H1 (cell line): ENCODE data around the gene CDK9.

Experiments used
- CTCF ChIP-seq, 3 experiments: IDR thresholded peaks; 1 replicate in 2 of 3; 2 replicates in 1 of 3; pipeline versions ENCODE4 v1.5.1 to v1.6.1; 2011; ENCODE audit warnings: low read length in 3 of 3, mild to moderate bottlenecking in 3 of 3, inconsistent platforms in 2 of 3, low read depth in 1 of 3, moderate library complexity in 1 of 3; ENCODE audit not compliant: insufficient read depth in 1 of 3; ENCODE audit errors: control extremely low read depth in 1 of 3
- POLR2A ChIP-seq, 2 experiments: IDR thresholded peaks; 1 replicate in 1 of 2; 2 replicates in 1 of 2; pipeline ENCODE4 v1.6.1; 2011; ENCODE audit warnings: low read depth in 2 of 2, low read length in 2 of 2, mild to moderate bottlenecking in 2 of 2; ENCODE audit errors: control extremely low read depth in 1 of 2
- RFX5 ChIP-seq: IDR thresholded peaks from 2 replicates; pipeline ENCODE4 v1.6.1; 2011; ENCODE audit warnings: low read depth, low read length, improper control_type of control experiment, borderline replicate concordance
- SAP30 ChIP-seq: fragments of 300-600 bp; sonication (generic); IDR thresholded peaks from 2 replicates; pipeline ENCODE4 v1.7.1; 2012; ENCODE audit warnings: low read length, moderate library complexity, mild to moderate bottlenecking, inconsistent platforms; ENCODE audit not compliant: insufficient read depth, insufficient replicate concordance
- SIX5 ChIP-seq: IDR thresholded peaks from 2 replicates; pipeline ENCODE4 v1.6.1; 2011; ENCODE audit warnings: mild to moderate bottlenecking, low read depth, low read length

DNA sequence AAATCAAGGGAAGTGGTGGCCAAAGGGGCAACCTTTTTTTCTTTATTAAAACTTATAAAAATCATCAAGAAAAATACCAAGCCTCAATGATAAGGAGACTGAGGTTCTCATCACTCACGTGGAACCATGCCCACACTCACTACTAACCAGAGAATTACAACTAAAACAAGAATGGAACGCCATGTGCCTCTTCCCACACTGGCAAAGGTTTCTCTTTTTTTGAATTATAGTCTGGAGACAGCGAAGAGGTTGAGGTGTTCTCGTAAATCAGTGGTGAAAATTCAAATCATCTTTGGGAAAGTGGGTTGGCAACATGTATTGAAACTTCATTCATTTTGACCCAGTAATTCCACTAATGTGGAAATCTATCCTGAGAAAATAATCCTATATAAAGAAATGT is 36.3 kb downstream of the CDK9 start:
- TF ChIP-seq CTCF (IDR thresholded peaks at IDR 0.05; ENCODE audit: control extremely low read depth in 1 of 3, insufficient read depth in 1 of 3, low read depth in 1 of 3, low read length in 3 of 3) (no peak), RFX5 (no peak), SAP30 (no peak), POLR2A (IDR thresholded peaks at IDR 0.05; ENCODE audit: control extremely low read depth in 1 of 2, low read depth in 2 of 2, low read length in 2 of 2) (no peak), SIX5 (no peak)
